A204.1 (cell line): ENCODE measurements around the gene ABHD14A.

ENCODE experiments used
- FAIRE-seq: peaks from 2 replicates; lab custom pipeline; 2012; peaks lifted over from hg19 to GRCh38; lab: Jason Lieb, UNC

The ABHD14A gene

GRCh38 chr3:52020796-52021195, 45.9 kb downstream of the ABHD14A start:
- no peak for FAIRE-seq

- no peak for FAIRE-seq
Measured at GRCh38 chr3:52021489-52022268, 46.8 kb downstream of the ABHD14A start.

GRCh38 chr3:52022323-52023100, 47.6 kb downstream of the ABHD14A start:
- FAIRE-seq, result no peak

GRCh38 chr3:52023101-52023770, 48.4 kb downstream of the ABHD14A start:
- FAIRE-seq, result no peak

- no peak for FAIRE-seq
Measured at GRCh38 chr3:52023860-52024764, 49.2 kb downstream of the ABHD14A start.

GRCh38 chr3:52024765-52025452, 50.0 kb downstream of the ABHD14A start:
- FAIRE-seq, result no peak

- FAIRE-seq, result no peak
Measured at GRCh38 chr3:52025453-52025852, 50.6 kb downstream of the ABHD14A start.

- no peak for FAIRE-seq
Measured at GRCh38 chr3:52026041-52026440, 51.2 kb downstream of the ABHD14A start.

GRCh38 chr3:52028572-52028971, 53.7 kb downstream of the ABHD14A start:
- FAIRE-seq, result no peak

- FAIRE-seq, result no peak
Measured at GRCh38 chr3:52029053-52029452, 54.2 kb downstream of the ABHD14A start.

GRCh38 chr3:52029535-52029934, 54.7 kb downstream of the ABHD14A start:
- no peak for FAIRE-seq
